SW480 (cell line): ENCODE measurements around the gene TSHR.
"Not testable (repeated sequence)": the region's sequence is repeated elsewhere in the genome, so short reads cannot be mapped to it uniquely, and the experiment has no call there.

Source experiments
- DNase-seq: peaks from one replicate; pipeline ENCODE4 v3.0.0-alpha.2; 2016; ENCODE audit warnings: low spot score

The TSHR gene

GRCh38 chr14:81070511-81070910 is 115.1 kb downstream of the TSHR start:
- DNase-seq = no peak

DNA sequence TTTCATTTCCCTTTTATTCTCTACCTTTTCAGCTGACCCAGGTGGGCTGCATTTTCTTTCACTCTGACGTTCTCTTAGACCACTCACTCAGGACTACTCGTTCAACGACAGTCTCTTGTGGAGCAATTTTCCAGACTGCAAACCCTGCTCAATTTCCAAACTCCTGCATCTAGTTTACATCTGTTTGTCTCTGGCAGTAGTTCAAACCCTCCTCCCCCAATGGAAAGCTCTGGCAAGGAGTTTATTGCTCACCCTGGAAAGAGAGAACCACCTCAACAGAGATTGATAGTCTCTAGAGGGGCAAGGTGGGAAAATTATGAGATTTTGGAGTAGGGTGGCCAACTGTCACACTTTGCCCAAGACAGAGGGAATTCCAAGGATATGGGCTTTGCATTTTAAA is 130.2 kb downstream of the TSHR start:
- no peak for DNase-seq

DNA sequence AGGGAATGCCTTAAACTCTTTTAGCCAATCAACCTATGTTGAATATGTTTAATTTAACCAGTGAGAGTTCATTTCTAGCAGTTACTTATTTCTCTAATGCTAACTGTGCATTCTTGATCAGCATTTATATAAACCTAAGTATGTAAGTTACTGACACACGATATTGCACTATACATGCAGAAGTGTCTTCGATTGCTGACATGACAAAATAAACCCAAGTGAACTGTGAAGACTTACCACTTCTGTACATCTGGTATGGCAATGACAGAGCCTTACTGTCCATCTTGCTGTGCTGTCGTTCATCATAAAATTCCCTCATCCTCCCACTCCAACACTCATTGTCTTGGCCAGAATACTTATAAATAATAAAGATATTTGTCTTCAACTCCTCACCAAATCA is 131.8 kb downstream of the TSHR start:
- DNase-seq = no peak

- DNase-seq = no peak
Observed at GRCh38 chr14:81091139-81091538, 135.7 kb downstream of the TSHR start.

GRCh38 chr14:81091660-81092059 is 136.2 kb downstream of the TSHR start:
- DNase-seq = no peak

GRCh38 chr14:81093651-81094050 is 138.2 kb downstream of the TSHR start:
- DNase-seq = no peak

DNA sequence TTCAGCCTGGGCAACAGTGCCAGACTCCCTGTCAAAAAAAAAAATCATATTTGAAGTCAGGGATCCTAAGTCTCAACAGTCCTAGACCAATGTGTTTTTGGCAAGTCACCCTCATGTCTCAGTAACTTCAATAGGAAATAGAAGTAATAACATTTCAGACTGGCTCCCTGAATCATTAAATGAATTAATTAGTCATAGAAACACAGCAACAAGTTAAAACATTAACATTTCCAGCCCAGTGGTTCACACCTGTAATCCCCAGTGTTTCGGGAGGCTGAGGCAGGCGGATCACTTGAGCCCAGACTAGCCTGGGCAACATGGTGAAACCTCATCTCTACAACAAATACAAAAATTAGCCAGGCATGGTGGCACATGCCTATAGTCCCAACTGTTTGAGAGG is 140.1 kb downstream of the TSHR start:
- no peak for DNase-seq

DNA sequence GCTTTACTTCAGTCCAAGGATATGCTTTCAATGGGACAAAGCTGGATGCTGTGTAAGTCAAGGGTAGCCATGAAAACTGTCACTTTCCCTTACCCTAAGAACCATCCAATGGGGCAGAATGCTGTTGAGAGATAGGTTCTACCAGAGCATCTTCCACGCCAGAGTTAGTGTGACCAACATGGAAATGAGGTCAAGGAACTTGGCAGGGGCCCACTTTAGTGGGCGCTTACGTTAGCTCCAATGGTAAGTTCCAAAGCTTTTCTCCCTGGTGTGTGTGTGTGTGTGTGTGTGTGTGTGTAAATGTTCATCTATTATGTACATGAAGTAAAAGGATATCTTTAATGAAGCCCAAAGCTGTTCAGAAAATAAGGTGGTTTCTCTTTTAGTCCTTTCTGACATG is 141.2 kb downstream of the TSHR start:
- no peak for DNase-seq

DNA sequence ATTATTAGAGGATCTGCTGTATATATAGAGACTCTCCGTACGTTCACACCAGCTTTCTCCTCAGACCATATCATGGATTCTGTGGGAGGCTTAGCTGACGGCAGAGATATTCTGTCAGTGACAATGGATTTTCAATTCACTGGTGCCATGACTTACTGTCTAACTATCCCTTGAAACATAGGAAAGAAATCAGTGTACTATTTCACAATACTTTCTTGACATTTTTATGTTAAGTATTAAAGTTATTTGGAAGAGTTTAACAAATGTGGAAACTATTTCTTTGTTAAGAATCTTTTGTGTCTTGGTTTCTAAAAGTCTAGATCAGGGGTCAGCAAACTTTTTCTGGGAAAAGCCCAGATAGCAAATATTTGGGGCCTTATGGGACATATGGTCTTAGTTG is 146.8 kb downstream of the TSHR start:
- DNase-seq = no peak

DNA sequence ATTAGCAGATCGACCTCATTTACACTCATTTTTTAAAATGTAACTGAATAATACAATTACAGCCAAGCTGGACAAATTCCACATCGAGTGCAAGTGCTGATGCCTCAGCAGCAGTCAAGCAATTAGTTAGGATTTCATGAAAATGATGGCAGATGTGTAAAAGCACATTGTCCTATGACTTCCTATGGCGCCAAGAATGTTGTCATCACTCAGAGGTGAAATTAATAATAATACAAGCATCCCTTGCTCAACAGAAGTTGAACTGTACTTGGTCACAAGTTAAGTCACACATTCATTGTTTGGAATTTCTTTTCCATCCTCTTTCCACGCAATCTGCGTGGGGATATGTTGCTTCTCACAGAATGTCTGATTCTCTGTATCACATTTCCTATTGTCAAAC is 148.0 kb downstream of the TSHR start:
- DNase-seq = no peak

GRCh38 chr14:81105378-81105777 is 150.0 kb downstream of the TSHR start:
- DNase-seq = no peak

DNA sequence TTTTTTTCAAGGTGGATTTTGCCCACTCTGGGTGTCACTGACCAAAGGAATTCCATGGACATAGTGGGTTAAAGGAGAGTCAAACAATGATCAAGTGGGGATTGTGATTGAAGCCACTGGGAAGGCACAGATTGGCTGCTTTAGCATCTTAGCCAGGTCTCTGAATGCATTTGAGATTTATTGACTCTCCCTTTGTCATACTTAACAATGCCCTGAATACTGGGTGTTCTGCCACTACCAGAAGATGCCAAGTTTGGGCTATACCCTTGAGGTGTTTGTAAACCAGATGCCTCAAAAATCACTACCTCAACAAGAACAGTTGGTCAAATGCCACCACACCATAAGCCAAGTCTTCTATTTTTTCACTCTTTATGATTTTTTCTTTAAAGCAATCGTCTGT is 150.5 kb downstream of the TSHR start:
- DNase-seq = no peak

DNA sequence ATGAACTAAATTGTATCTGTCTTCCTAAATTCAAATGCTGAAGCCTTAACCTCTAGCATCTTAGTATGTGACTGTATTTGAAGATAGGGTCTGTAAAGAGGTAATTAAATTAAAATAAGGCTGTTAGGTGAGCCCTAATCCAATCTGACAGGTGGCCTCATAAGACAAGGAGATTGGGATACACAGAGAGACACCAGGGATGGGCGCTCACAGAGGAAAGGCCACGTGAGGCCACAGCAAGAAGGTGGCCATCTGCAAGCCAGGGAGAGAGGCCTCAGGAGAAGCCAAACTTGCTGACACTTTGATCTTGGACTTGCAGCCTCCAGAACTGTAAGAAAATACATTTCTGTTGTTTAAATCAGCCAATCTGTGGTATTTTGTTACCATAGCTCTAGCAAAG is 154.8 kb downstream of the TSHR start:
- DNase-seq = no peak

GRCh38 chr14:81113176-81113575 is 157.8 kb downstream of the TSHR start:
- no peak for DNase-seq

- not testable (repeated sequence) for DNase-seq
Observed at GRCh38 chr14:81113945-81114820, 158.8 kb downstream of the TSHR start.

GRCh38 chr14:81120501-81120900 is 165.1 kb downstream of the TSHR start:
- DNase-seq = no peak

GRCh38 chr14:81122326-81122725 is 166.9 kb downstream of the TSHR start:
- DNase-seq = no peak

DNA sequence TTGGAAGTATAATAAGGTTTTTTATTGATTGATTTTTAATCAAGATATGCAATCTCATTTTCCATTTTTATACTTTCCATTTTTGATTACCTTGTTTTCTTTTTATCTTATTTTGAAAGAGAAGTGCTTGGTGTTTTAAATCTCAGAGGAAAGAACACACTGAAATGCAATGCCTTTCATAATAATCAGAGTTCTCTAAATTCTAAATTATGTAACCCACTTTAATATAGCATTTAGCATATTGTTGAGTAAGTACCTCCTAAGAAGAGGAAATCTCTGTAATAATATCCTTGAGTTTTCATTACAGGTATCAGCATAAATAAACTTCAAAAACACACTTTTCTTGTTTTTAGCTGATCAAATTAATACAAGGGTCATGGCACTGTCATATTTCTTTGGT is 168.4 kb downstream of the TSHR start:
- no peak for DNase-seq

- no peak for DNase-seq
Observed at GRCh38 chr14:81125536-81125935, 170.1 kb downstream of the TSHR start.

DNA sequence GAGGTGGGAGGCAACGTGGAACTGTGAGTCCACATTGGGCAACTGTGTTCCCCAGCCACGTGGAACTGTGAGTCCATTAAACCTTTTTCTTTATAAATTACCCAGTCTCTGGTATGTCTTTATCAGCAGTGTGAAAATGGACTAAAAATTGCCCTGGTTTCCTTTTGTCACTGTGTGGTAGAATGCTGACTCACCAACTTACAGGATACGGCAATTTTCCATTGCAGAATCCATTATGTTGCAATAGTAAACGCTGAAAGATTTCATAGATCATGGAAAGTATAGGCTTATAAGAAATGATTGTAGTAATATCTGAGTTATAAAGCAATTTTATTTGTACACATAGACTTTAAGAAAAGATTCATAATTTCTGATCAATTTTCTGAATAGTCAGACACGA is 172.4 kb downstream of the TSHR start:
- DNase-seq = no peak

GRCh38 chr14:81129242-81129641 is 173.8 kb downstream of the TSHR start:
- DNase-seq = no peak

DNA sequence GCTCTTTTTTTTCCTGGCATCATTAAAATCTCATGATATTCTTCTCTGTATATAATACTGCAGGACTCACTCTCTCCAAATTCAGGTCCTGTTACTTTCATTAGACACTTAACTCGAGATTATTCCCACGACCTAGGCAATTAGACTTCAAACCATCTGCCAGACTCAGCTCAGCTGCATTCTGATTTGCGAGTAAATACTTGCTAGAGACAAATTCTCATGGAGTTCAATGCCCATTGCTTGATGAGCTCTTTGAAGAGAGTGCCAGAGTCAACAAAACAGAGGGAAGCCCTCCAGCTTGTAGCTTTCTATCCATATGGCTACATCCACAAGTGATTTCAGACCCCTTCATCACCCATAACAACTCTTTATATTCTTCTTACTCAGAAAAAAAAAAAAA is 177.0 kb downstream of the TSHR start:
- DNase-seq = no peak

GRCh38 chr14:81133400-81133799 is 178.0 kb downstream of the TSHR start:
- no peak for DNase-seq

DNA sequence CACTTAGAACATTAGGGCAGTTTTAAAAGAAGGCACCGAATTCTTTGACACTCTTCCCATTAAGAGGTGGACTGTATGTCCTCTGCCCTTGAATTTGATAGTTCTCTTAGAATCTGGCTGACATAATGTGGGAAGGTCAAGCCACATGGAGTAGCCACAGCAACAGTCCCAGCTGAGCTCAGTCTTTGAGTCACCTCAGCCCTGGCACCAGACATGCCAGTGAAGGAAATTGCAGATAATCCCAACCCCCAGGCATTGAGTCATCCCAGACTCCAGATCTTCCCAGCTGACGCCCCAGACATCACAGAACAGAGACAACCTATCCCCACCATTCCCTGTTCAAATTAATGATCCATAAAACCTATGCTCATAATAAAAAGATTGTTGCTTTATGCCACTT is 181.9 kb downstream of the TSHR start:
- peak; percentile 8 for DNase-seq
